Upper lobe of left lung (tissue), 6 donors: ENCODE results near the gene C19orf47. TPM values are rescaled to one million over a fixed set of nuclear protein-coding genes. Genes with fewer than 3 reads are reported as not detected.

Source experiments
- ATAC-seq, 2 donors: fragments of 200-7000 bp; cut with Tn5 transposase; one replicate each; pipeline ENCODE4 v1.9.1; 2022; ENCODE audit warnings: mild to moderate bottlenecking in 2 of 2, moderate library complexity in 2 of 2; ENCODE audit not compliant: low FRiP score in 2 of 2
- DNase-seq, 2 donors: peaks; one replicate each; pipeline ENCODE4 v3.0.0-alpha.2; 2019 to 2020
- H3K27ac ChIP-seq, 4 donors: fragments of 200-600 bp; sonication (generic); one replicate each; pipeline ENCODE4 v1.5.1; 2016 to 2019
- H3K27me3 ChIP-seq, 4 donors: fragments of 200-600 bp; sonication (generic); one replicate each; pipeline ENCODE4 v1.5.1; 2017 to 2019
- H3K36me3 ChIP-seq, 4 donors: fragments of 200-600 bp; sonication (generic); one replicate each; pipeline ENCODE4 v1.5.1; 2016 to 2019
- H3K4me1 ChIP-seq, 4 donors: fragments of 200-600 bp; sonication (generic); one replicate each; pipeline ENCODE4 v1.5.1; 2018 to 2019
- H3K4me3 ChIP-seq, 4 donors: fragments of 200-600 bp; sonication (generic); one replicate each; pipeline ENCODE4 v1.5.1; 2017 to 2019; ENCODE audit warnings: mild to moderate bottlenecking in 2 of 4, moderate library complexity in 1 of 4
- H3K9me3 ChIP-seq, 4 donors: fragments of 200-600 bp; sonication (generic); one replicate each; pipeline ENCODE4 v1.5.1; 2018 to 2019
- EP300 ChIP-seq, 4 donors: sonication (generic); formaldehyde crosslinking; IDR thresholded peaks; one replicate each; pipeline ENCODE4 v1.5.1; 2017; ENCODE audit warnings: antibody characterized with exemption in 4 of 4, control low read depth in 2 of 4
- POLR2A ChIP-seq, 4 donors: fragments of 450-650 bp; IDR thresholded peaks; one replicate each; pipeline ENCODE4 v1.5.1; 2016 to 2017; ENCODE audit warnings: antibody characterized with exemption in 4 of 4, mild to moderate bottlenecking in 2 of 4
- POLR2AphosphoS5 ChIP-seq, 2 donors: sonication (generic); formaldehyde crosslinking; IDR thresholded peaks; one replicate each; pipeline ENCODE4 v1.5.1; 2017; ENCODE audit warnings: antibody characterized with exemption in 2 of 2
- WGBS, 2 donors: methylation state at CpG; one replicate each; pipeline ENCODE4 v1.1.5; 2017 to 2018; 5-methylcytosine and 5-hydroxymethylcytosine counted together
- total RNA-seq, 6 donors: library from RNA; depleted of rRNA in 4 of 6; stranded (reverse); fragments of >200 nt in 4 of 6; gene quantifications; one replicate each; pipeline versions ENCODE4 v1.1.0 to v1.2.1, GENCODE V29; 2016 to 2021
- TF ChIP-seq, protein P1 (sequence below), 6 experiments: fragments of 450-650 bp in 4 of 6; fragments of 200-600 bp in 2 of 6; sonication (generic) in 2 of 6; IDR thresholded peaks; one replicate each; pipeline ENCODE4 v1.5.1; 2016 to 2019; ENCODE audit warnings: antibody characterized with exemption in 6 of 6
- donor health status: DM: no; HTN: no; CAD: no; lungs with moderate emphysema.
- donor health status: DM: no; HTN: yes; CAD: no; lungs with severe emphysema.

C19orf47 gene
- total RNA-seq, 6 donors from 2014 or later, result 12.6 to 59.7 (median 16.4) TPM

- H3K4me3 ChIP-seq, result peak overlapping the region in 1 of 4 donors; percentile 15
- no peak for DNase-seq
Observed at GRCh38 chr19:40279120-40279551, 69.1 kb downstream of the C19orf47 start.

GRCh38 chr19:40278361-40279035 lies 69.7 kb downstream of the C19orf47 start:
- peaks cover 47 to 88% (median 55%) of the 10 kb centered on the region in 4 donors for H3K4me1 ChIP-seq
- 74 to 88% methylated on average over 15 to 16 of the region's 16 CpGs for WGBS, 2 donors
- DNase-seq (no peak), ATAC-seq (no peak)
- H3K27me3 ChIP-seq, result no peaks in the 10 kb centered on the region
- peaks cover 0 to 4% (median 0%) of the 10 kb centered on the region in 4 donors for H3K36me3 ChIP-seq
- no peak overlapping the region for H3K4me3 ChIP-seq
- no peaks in the 10 kb centered on the region for H3K9me3 ChIP-seq
- TF ChIP-seq POLR2AphosphoS5 (IDR thresholded peaks at IDR 0.05) (no peak), POLR2A (IDR thresholded peaks at IDR 0.05) (no peak), EP300 (IDR thresholded peaks at IDR 0.05) (no peak)
- TF ChIP-seq, protein P1, sequence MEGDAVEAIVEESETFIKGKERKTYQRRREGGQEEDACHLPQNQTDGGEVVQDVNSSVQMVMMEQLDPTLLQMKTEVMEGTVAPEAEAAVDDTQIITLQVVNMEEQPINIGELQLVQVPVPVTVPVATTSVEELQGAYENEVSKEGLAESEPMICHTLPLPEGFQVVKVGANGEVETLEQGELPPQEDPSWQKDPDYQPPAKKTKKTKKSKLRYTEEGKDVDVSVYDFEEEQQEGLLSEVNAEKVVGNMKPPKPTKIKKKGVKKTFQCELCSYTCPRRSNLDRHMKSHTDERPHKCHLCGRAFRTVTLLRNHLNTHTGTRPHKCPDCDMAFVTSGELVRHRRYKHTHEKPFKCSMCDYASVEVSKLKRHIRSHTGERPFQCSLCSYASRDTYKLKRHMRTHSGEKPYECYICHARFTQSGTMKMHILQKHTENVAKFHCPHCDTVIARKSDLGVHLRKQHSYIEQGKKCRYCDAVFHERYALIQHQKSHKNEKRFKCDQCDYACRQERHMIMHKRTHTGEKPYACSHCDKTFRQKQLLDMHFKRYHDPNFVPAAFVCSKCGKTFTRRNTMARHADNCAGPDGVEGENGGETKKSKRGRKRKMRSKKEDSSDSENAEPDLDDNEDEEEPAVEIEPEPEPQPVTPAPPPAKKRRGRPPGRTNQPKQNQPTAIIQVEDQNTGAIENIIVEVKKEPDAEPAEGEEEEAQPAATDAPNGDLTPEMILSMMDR (IDR thresholded peaks at IDR 0.05), result no peak
- H3K27ac ChIP-seq, result peak overlapping the region in 2 of 4 donors; percentile 28 to 54

More at GRCh38 chr19:40279120-40279551, 69.1 kb downstream of the C19orf47 start:
- ATAC-seq, result peak; percentile 42 to 70
- TF ChIP-seq POLR2A (IDR thresholded peaks at IDR 0.05), result no peak
- TF ChIP-seq, protein P1 (IDR thresholded peaks at IDR 0.05), result no peak
- TF ChIP-seq EP300 (IDR thresholded peaks at IDR 0.05), result no peak
- TF ChIP-seq POLR2AphosphoS5 (IDR thresholded peaks at IDR 0.05), result no peak
- H3K27me3 ChIP-seq, result no peaks in the 10 kb centered on the region
- H3K36me3 ChIP-seq, result peaks cover 0 to 4% (median 0%) of the 10 kb centered on the region in 4 donors
- H3K27ac ChIP-seq, result peak overlapping the region; percentile 19 to 54 (median 32)
- 28 to 42% methylated on average over 6 to 12 of the region's 15 CpGs for WGBS, 2 donors
- no peaks in the 10 kb centered on the region for H3K9me3 ChIP-seq
- H3K4me1 ChIP-seq, result peaks cover 49 to 89% (median 58%) of the 10 kb centered on the region in 4 donors

DNA sequence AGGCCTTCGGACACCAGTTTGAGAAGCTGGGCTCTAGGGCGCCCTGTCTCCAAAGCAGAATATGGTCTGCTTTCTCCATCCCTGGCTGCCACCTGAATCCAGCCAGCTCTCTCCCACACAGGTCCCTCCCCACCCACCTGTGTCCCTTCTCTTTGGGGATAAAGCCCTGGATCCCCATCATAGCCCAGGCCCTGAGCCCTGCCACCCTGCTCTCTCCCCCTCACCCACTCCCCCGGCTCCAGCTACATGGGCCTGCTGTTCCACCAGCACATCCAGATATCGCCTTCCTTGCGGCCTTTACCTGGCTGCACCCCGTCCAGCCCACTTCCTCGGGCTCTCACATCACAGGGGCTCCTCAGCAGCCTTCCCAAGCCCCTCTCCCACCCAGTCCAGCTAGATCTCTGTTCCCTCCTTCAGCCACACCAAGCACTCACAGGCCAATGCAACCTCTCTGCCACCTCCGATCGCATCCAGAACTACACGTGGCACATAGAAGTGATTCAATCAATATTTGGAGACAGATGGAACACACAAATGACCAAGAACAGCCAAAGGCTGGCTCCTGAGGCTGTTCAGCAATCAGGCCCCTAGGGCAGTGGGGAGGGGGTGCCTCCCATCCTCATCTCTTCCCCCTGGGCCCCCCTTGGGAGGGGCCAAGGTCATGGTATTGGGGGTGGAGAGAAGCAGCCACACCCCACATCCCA lies 70.7 kb downstream of the C19orf47 start:
- WGBS, 2 donors, result 87 to 92% methylated on average over 10 of the region's 10 CpGs
- no peaks in the 10 kb centered on the region for H3K9me3 ChIP-seq
- no peak overlapping the region for H3K4me3 ChIP-seq
- peaks cover 40 to 81% (median 47%) of the 10 kb centered on the region in 4 donors for H3K4me1 ChIP-seq
- ATAC-seq, result no peak
- no peak for DNase-seq
- H3K27me3 ChIP-seq, result no peaks in the 10 kb centered on the region
- TF ChIP-seq EP300 (IDR thresholded peaks at IDR 0.05), result no peak
- TF ChIP-seq, protein P1 (IDR thresholded peaks at IDR 0.05), result no peak
- TF ChIP-seq POLR2A (IDR thresholded peaks at IDR 0.05), result no peak
- no peak for TF ChIP-seq POLR2AphosphoS5 (IDR thresholded peaks at IDR 0.05)
- H3K27ac ChIP-seq, result no peak overlapping the region
- H3K36me3 ChIP-seq, result peaks cover 0 to 7% (median 0%) of the 10 kb centered on the region in 4 donors

- no peaks in the 10 kb centered on the region for H3K27me3 ChIP-seq
- WGBS, 2 donors, result 69 to 71% methylated on average over 16 to 27 of the region's 28 CpGs
- TF ChIP-seq EP300 (IDR thresholded peaks at IDR 0.05) (no peak), POLR2AphosphoS5 (IDR thresholded peaks at IDR 0.05) (no peak), POLR2A (IDR thresholded peaks at IDR 0.05) (no peak)
- TF ChIP-seq, protein P1 (IDR thresholded peaks at IDR 0.05), result no peak
- DNase-seq (no peak), ATAC-seq (no peak)
- no peak overlapping the region for H3K4me3 ChIP-seq
- no peak overlapping the region for H3K27ac ChIP-seq
- H3K4me1 ChIP-seq, result peaks cover 19 to 61% (median 27%) of the 10 kb centered on the region in 4 donors
- H3K36me3 ChIP-seq, result peaks cover 0 to 9% (median 0%) of the 10 kb centered on the region in 4 donors
- H3K9me3 ChIP-seq, result no peaks in the 10 kb centered on the region
Observed at GRCh38 chr19:40274585-40275544, 73.3 kb downstream of the C19orf47 start.
